Effector memory CD4-positive, alpha-beta T cell (primary cell): ENCODE measurements around the gene CEP170.
A peak's percentile ranks its signal among the peaks of the same experiment; 100 is the strongest.

Experiments used
- DNase-seq, 3 donors: peaks; one replicate each; pipeline ENCODE4 v3.0.0-alpha.2; 2020
- H3K27ac ChIP-seq: 2 replicates; pipeline ENCODE4 v1.7.0; 2013; ENCODE audit warnings: mild to moderate bottlenecking, low read length, moderate library complexity; ENCODE audit not compliant: insufficient read depth, poor library complexity, severe bottlenecking
- H3K27me3 ChIP-seq: replicated peaks from 2 replicates; pipeline ENCODE4 v1.7.0; 2013; ENCODE audit warnings: mild to moderate bottlenecking, low read length; ENCODE audit not compliant: insufficient read depth, control insufficient read depth, poor library complexity, severe bottlenecking
- H3K36me3 ChIP-seq: 2 replicates; pipeline ENCODE4 v1.7.0; 2013; ENCODE audit warnings: mild to moderate bottlenecking, low read length, moderate library complexity; ENCODE audit not compliant: control insufficient read depth, insufficient read depth
- H3K4me1 ChIP-seq: 2 replicates; pipeline ENCODE4 v1.7.0; 2013; ENCODE audit warnings: low read length, mild to moderate bottlenecking; ENCODE audit not compliant: control insufficient read depth, insufficient read depth, poor library complexity, severe bottlenecking
- H3K4me3 ChIP-seq: 2 replicates; pipeline ENCODE4 v1.7.0; 2013; ENCODE audit warnings: low read length, low read depth, mild to moderate bottlenecking; ENCODE audit not compliant: insufficient read depth, poor library complexity, severe bottlenecking
- H3K9me3 ChIP-seq: 2 replicates; pipeline ENCODE4 v1.7.0; 2013; ENCODE audit warnings: mild to moderate bottlenecking, low read length, moderate library complexity; ENCODE audit not compliant: control insufficient read depth
- total RNA-seq, 3 donors: gene quantifications; one replicate each; lab custom pipeline; 2026; lab: John Stamatoyannopoulos, UW

The CEP170 gene
- 18.3 to 32.9 (median 26.8) reads per million in 3 donors for total RNA-seq

- Histone ChIP-seq H3K36me3 (no peaks in the 10 kb centered on the region), H3K27ac (peak within 1 kb of the TSS; percentile 93), H3K9me3 (no peaks in the 10 kb centered on the region), H3K4me1 (peaks cover 11% of the 10 kb centered on the region), H3K4me3 (peak within 1 kb of the TSS; percentile 80), H3K27me3 (no peaks in the 10 kb centered on the region)
- peak; percentile 82 to 85 (median 85) for DNase-seq
Observed at GRCh38 chr1:243254927-243255790, at the start of gene CEP170. Gene CEP170, minus strand, starts transcription at chr1:243255281. Its CDS starts 30,001 bp downstream, at chr1:243225280.

GRCh38 chr1:243301059-243301458, 46.0 kb upstream of the CEP170 start:
- Histone ChIP-seq H3K4me3 (no peak overlapping the region), H3K36me3 (no peaks in the 10 kb centered on the region), H3K4me1 (no peaks in the 10 kb centered on the region), H3K27me3 (no peaks in the 10 kb centered on the region), H3K27ac (no peak overlapping the region), H3K9me3 (no peaks in the 10 kb centered on the region)
- DNase-seq = no peak

GRCh38 chr1:243299069-243299468, 44.0 kb upstream of the CEP170 start:
- H3K4me1 ChIP-seq = no peaks in the 10 kb centered on the region
- H3K36me3 ChIP-seq = no peaks in the 10 kb centered on the region
- H3K27ac ChIP-seq = no peak overlapping the region
- H3K9me3 ChIP-seq = no peaks in the 10 kb centered on the region
- H3K27me3 ChIP-seq = no peaks in the 10 kb centered on the region
- H3K4me3 ChIP-seq = no peak overlapping the region
- DNase-seq = no peak

- Histone ChIP-seq H3K27ac (no peak overlapping the region), H3K9me3 (no peaks in the 10 kb centered on the region), H3K36me3 (peaks cover 11% of the 10 kb centered on the region), H3K4me1 (no peaks in the 10 kb centered on the region), H3K27me3 (no peaks in the 10 kb centered on the region), H3K4me3 (no peak overlapping the region)
- no peak for DNase-seq
Observed at GRCh38 chr1:243294723-243295121, 39.6 kb upstream of the CEP170 start.

- Histone ChIP-seq H3K27ac (no peak overlapping the region), H3K9me3 (no peaks in the 10 kb centered on the region), H3K4me3 (no peak overlapping the region), H3K36me3 (peaks cover 11% of the 10 kb centered on the region), H3K27me3 (no peaks in the 10 kb centered on the region), H3K4me1 (no peaks in the 10 kb centered on the region)
- no peak for DNase-seq
Observed at GRCh38 chr1:243293941-243294722, 39.1 kb upstream of the CEP170 start.

GRCh38 chr1:243292117-243292516, 37.0 kb upstream of the CEP170 start:
- H3K9me3 ChIP-seq = no peaks in the 10 kb centered on the region
- no peak overlapping the region for H3K4me3 ChIP-seq
- no peaks in the 10 kb centered on the region for H3K4me1 ChIP-seq
- peaks cover 11% of the 10 kb centered on the region for H3K36me3 ChIP-seq
- DNase-seq = no peak
- no peak overlapping the region for H3K27ac ChIP-seq
- H3K27me3 ChIP-seq = no peaks in the 10 kb centered on the region

GRCh38 chr1:243291292-243291691, 36.2 kb upstream of the CEP170 start:
- Histone ChIP-seq H3K4me1 (no peaks in the 10 kb centered on the region), H3K27me3 (no peaks in the 10 kb centered on the region), H3K9me3 (no peaks in the 10 kb centered on the region), H3K36me3 (peaks cover 11% of the 10 kb centered on the region), H3K4me3 (no peak overlapping the region), H3K27ac (no peak overlapping the region)
- no peak for DNase-seq

- Histone ChIP-seq H3K27me3 (no peaks in the 10 kb centered on the region), H3K27ac (no peak overlapping the region), H3K4me3 (no peak overlapping the region), H3K9me3 (no peaks in the 10 kb centered on the region), H3K36me3 (peaks cover 5% of the 10 kb centered on the region), H3K4me1 (no peaks in the 10 kb centered on the region)
- DNase-seq = no peak
Observed at GRCh38 chr1:243288062-243288461, 33.0 kb upstream of the CEP170 start.

GRCh38 chr1:243287652-243288051, 32.6 kb upstream of the CEP170 start:
- H3K27ac ChIP-seq = no peak overlapping the region
- no peaks in the 10 kb centered on the region for H3K9me3 ChIP-seq
- no peaks in the 10 kb centered on the region for H3K4me1 ChIP-seq
- H3K36me3 ChIP-seq = peaks cover 3% of the 10 kb centered on the region
- no peaks in the 10 kb centered on the region for H3K27me3 ChIP-seq
- H3K4me3 ChIP-seq = no peak overlapping the region
- no peak for DNase-seq

GRCh38 chr1:243287123-243287460, 32.0 kb upstream of the CEP170 start:
- no peaks in the 10 kb centered on the region for H3K4me1 ChIP-seq
- H3K27ac ChIP-seq = no peak overlapping the region
- H3K27me3 ChIP-seq = no peaks in the 10 kb centered on the region
- no peak for DNase-seq
- H3K4me3 ChIP-seq = no peak overlapping the region
- no peaks in the 10 kb centered on the region for H3K36me3 ChIP-seq
- H3K9me3 ChIP-seq = no peaks in the 10 kb centered on the region
